ENCODE measurements around the gene SMG5.

- TF ChIP-seq CTCF (IDR thresholded peaks at IDR 0.05): peak in 4 of 6 experiments; percentile 14 to 47 (median 38)
- no peak for TF ChIP-seq POLR2A (IDR thresholded peaks at IDR 0.05)
These were observed 37.0 kb upstream of the SMG5 start for GRCh38 chr1:156319664-156320063.

Data from thyroid gland (tissue), 4 donors.